Posterior cingulate gyrus (tissue), 11 donors: ENCODE measurements around the gene KANSL1.
A peak's percentile ranks its signal among the peaks of the same experiment; 100 is the strongest.
"Not testable (repeated sequence)": the region's sequence is repeated elsewhere in the genome, so short reads cannot be mapped to it uniquely, and the experiment has no call there.

Source experiments
- DNase-seq, 10 donors: peaks; one replicate each; pipeline versions ENCODE4 v3.0.0 to v3.0.0-alpha.2; 2020 to 2021; ENCODE audit warnings: mixed read lengths in 3 of 10
- intact Hi-C: fragments of 100-400 bp; cut with DNase I; formaldehyde crosslinking; loops from one replicate; pipeline ENCODE4 v1.15.1; 2023

KANSL1 gene

DNA sequence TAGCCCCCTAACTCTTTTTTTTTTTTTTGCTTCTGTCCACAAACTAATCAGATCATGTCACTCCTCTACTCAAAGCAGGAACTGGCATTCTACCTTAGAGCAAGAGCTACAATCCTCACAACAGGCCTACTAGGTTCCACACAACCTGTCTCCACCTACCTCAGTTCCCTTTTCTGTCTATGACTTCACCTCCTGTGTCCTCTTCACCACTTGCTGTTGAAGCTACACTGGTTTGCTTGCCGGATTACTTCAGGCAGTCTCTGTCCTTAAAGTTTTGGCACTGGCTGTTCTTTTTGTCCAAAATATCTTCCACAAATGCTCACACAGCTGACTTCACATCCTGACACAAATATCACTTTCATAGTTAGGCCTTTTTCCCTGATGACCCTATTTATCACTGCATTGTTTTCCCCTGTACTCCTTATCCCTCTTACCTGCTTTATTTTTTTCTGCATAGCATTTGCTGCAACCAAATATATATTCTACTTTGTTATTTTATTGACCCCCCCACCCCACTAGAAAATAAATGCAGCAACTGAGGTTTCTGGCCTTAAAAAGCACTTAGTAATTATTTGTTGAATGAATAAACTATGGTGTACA, 72.0 kb downstream of the KANSL1 start:
- intact Hi-C loops: no loop called here

DNA sequence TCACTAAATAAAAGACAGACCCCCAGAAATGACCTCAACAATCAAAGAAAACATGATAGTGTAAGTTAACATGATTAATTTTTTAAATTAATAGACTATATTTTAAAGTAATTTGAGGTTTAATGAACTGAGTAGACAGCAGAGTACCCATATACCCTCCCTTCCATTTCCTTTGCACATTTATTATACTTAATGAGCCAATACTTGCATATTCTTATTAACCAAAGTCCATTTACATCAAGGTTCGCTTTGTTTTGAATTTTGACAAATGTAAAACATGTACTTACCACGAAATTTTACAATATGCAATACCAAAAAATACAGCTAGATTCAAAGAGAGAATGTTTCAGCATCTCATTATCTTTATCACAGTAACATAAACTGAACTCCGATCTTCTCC, 72.7 kb downstream of the KANSL1 start:
- no peak for DNase-seq
- intact Hi-C loops: no loop called here

More for the DNA sequence above, 72.0 kb downstream of the KANSL1 start:
- no peak for DNase-seq

DNA sequence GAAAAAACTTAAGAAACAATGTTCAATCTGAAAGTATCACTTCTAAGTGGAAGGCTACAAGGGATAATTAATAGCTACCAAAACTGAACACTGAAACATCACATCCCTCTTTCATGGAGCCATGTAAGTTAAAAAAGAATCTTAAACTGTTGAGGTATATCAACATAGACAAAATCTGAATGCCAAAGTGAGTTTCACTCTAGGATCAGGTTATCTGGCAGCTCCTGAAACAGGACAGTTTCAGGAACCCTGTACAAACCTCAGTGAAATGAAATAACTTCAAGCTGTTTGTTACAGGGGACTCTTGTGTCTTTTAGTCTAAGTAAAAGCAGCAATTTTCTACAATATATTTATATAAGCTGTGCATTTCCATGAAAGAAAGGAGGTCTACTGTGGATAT, 73.2 kb downstream of the KANSL1 start:
- intact Hi-C loops: no loop called here
- no peak for DNase-seq

DNA sequence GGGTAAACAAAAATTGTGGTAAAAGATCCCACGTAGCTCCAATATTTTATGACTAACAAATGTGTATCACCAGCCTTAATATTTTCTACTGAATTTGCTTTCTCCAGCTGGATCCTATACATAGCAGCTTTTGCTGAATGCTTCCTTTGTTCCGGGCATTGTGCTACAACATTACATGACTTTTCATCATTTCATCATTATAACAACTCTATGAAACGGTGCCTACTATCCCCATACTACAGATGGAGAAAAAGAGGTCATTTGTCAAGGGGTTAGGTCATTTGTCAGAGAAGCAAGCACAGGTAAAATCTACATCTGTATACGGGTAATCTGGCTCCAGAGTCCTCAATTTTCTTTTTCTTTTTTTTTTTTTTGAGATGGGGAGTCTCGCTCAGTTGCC, 74.3 kb downstream of the KANSL1 start:
- intact Hi-C loops: loop anchor here (5.0 to 10.0 kb wide), 2 partner anchors 46 to 73 kb away; partner anchors contain the start of gene KANSL1
- no peak for DNase-seq

- no peak for DNase-seq
- intact Hi-C loops: loop anchor here (5.0 to 10.0 kb wide), 2 partner anchors 47 to 74 kb away; partner anchors contain the start of gene KANSL1
Observed at GRCh38 chr17:46117850-46118696, 75.2 kb downstream of the KANSL1 start.

- DNase-seq: no peak
- intact Hi-C loops: loop anchor here (5.0 to 10.0 kb wide), 2 partner anchors 48 to 75 kb away; partner anchors contain the start of gene KANSL1
Observed at GRCh38 chr17:46117117-46117516, 76.1 kb downstream of the KANSL1 start.

GRCh38 chr17:46115699-46116098, 77.5 kb downstream of the KANSL1 start:
- no peak for DNase-seq
- intact Hi-C loops: loop anchor here (5.0 to 10.0 kb wide), 2 partner anchors 49 to 77 kb away; partner anchors contain the start of gene KANSL1

DNA sequence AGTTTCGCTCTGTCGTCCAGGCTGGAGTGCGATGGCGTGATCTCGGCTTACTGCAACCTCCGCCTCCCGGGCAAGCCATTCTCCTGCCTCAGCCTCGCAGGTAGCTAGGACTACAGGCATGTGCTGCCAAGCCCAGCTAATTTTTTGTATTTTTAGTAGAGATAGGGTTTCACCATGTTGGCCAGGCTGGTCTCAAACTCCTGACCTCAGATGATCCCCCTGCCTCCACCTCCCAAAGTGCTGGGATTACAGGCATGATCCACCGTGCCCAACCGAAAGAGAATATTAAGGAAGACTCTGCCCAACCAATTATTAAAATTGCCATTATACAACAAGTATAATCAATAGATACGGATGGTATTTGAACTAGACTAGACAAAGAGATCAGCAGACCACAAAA, 82.0 kb downstream of the KANSL1 start:
- DNase-seq: peak in 1 of 10 donors; percentile 75
- intact Hi-C loops: loop anchor here (10.0 kb wide), 1 partner anchor 54 kb away; no protein-coding TSS in a partner anchor

DNA sequence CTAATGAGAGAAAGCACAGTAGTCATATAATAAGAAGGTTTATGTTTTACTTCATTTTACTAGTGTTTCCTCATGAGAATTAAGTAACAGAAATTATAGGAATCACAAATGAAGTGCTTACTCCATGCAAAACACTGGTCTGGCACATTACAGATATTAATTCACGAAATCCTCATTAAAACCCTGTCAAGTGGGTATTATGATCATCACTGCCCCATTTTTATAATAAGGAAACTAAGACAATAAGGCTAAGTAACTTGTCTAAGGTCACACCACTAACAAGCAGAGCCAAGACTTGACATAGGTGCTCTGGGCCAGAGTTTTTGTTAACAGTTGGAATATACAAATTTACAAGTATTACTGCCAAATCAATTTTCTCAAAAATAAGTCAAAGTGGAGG, 83.0 kb downstream of the KANSL1 start:
- no peak for DNase-seq
- intact Hi-C loops: loop anchor here (10.0 kb wide), 1 partner anchor 55 kb away; no protein-coding TSS in a partner anchor

GRCh38 chr17:46109603-46110189, 83.5 kb downstream of the KANSL1 start:
- intact Hi-C loops: loop anchor here (10.0 kb wide), 1 partner anchor 55 kb away; no protein-coding TSS in a partner anchor
- DNase-seq: no peak

- intact Hi-C loops: no loop called here
- DNase-seq: no peak
Observed at GRCh38 chr17:46108550-46109110, 84.6 kb downstream of the KANSL1 start.

DNA sequence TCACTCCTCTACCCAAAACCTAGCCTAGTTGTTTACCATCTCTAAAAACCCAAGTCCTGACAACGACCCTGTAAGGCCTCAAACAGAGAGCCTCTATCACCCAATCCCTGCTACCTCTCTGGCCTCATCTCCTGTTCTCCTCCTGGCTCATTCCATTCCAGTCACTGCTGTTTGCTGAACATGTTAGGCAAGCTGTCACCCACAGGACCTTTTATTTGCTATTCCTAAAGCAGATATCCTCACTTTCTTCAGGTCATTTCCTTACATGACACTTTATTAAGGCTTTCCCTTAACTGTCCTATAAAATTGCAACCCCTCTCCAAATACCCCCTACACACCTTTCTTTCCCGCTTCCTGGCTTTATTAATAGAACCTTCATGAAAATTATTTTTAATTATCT, 85.1 kb downstream of the KANSL1 start:
- DNase-seq: no peak

GRCh38 chr17:46106966-46107644, 86.1 kb downstream of the KANSL1 start:
- intact Hi-C loops: no loop called here
- DNase-seq: no peak

More for the DNA sequence above, 85.1 kb downstream of the KANSL1 start:
- intact Hi-C loops: no loop called here

DNA sequence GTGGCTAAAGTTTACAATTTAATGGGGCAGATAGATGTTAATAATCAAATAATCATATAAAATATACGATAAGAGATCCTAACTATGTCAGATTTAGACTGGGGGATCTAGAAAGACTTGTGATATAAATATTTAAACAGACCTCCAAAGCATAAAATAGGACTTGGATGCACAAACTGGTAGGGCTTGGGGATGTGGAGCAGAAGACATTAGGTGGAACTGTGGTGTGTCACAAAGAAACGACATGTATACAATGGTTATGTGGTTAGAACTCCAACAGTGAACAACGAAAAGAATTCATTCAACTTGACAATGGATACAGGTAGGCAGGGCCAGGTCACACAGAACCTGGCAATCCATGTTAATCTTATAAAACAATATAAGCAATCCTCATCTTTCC, 90.4 kb downstream of the KANSL1 start:
- intact Hi-C loops, DNase-seq: not testable (repeated sequence)

GRCh38 chr17:46101785-46102617, 91.2 kb downstream of the KANSL1 start:
- DNase-seq, intact Hi-C loops: not testable (repeated sequence)

- no peak for DNase-seq
- intact Hi-C loops: no loop called here
Observed at GRCh38 chr17:46100590-46100989, 92.6 kb downstream of the KANSL1 start.

DNA sequence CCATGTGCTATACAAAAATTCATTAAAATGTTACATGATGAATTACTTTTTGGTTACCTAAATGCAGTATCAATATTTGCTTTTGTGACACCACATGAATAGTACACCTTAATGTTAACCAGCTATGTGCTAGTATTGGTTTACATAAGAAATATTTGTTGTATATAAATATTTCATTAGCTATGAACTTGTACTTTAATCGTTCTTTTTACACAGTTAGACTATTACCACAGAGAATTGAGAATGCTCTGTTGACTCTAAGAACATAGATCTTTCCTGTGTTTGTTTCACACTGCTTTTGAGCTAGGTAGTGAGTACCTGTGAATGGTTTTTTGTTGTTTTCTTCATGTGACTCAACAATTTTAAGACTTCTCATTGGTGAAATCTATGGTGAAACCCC, 93.4 kb downstream of the KANSL1 start:
- intact Hi-C loops: no loop called here
- no peak for DNase-seq

DNA sequence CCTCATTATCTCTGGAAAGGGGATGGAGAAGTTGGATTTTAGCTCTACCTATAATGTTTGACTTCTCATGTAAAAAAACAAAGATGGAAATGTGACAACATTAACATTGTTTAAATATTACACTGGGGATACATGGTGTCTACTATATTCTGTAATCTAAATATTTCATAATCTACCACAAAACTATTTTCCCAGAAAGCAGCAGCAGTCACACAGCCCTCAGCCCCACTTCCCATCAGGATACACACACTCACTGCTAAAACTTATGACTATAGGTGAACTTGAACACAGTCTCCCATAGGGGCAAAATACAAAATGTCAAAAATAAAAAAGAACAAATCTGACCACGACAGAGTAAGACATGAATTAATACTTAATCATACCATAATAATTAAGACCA, 95.7 kb downstream of the KANSL1 start:
- intact Hi-C loops: no loop called here

GRCh38 chr17:46092991-46093390, 100.2 kb downstream of the KANSL1 start:
- no peak for DNase-seq
- intact Hi-C loops: loop anchor here (5.0 kb wide), 1 partner anchor 44 kb away; no protein-coding TSS in a partner anchor

More for the DNA sequence above, 95.7 kb downstream of the KANSL1 start:
- DNase-seq: no peak
